HG03565 (cell line): ENCODE data around the gene CDR2.
"Not testable (repeated sequence)": the region's sequence is repeated elsewhere in the genome, so short reads cannot be mapped to it uniquely, and the experiment has no call there.

Source experiments
- ATAC-seq: cut with Tn5 transposase; IDR thresholded peaks from one replicate; pipeline ENCODE4 v1.9.1; 2021; ENCODE audit warnings: mild to moderate bottlenecking, moderate library complexity; ENCODE audit not compliant: unreplicated experiment

CDR2 gene

DNA sequence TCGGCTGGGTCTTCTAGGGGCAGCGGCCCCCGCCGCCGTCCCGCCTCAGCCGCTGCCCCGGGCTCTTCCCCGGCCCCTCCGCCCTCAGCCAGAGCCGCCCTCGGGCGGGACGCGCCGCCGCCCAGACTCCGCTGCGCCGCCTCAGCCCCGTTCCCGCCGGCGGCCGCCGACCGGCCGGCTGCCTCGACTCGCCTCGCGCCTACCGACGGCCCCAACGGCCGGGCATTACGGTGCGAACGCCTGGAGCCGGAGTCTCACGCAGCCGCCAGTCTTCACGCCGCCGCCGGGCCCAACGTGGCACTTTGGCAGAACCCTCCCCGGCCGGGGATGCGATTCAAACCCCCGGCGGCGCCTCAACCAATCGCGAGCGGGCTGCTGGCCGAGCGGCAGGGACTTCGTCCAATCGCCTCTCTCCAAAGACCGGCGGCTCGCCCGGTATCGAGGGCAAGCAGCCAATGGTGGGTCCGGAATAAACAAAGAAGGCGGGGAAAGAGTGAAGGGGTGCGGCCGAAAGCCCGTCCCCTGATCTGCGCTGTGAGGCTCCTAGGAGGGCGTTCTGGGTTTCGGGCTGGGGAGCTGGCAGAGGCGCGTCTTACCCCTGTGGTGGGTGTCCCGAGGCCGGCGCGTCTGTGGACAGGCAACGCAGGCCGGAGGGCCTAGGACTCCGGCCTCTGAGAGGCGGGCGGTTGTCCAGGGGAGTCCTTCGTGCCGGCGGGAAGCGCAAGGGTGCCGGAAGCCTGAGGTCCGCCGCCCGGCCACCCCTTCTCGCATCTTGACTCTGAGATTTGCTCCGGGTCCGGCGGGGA lies at the start of gene CDR2:
TSS of gene CDR2 (minus strand) at position 309 of the 806 bp plus-strand sequence. CDS start 310 bp downstream, outside the sequence.
- peak; percentile 94 for ATAC-seq

GRCh38 chr16:22423716-22424115 lies 49.3 kb upstream of the CDR2 start:
- ATAC-seq = no peak

DNA sequence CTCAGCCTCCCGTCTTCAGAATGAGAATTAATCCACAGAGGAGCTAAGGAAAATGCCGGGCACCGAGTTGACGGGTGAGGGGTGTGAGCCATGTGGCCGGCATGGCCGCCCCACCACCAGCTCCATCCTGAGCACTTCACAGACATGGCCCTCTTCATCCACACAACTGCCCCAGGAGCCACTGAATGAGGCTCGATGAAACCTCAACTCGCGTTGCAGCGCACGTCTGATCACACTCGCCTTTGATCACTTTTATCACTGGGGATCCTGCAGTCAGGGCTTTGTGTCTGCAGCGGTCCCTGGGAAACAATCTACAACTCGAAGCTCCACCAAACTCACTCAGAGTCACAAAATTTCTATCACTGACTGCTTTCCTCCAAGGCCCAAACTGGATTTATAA lies 46.7 kb upstream of the CDR2 start:
- ATAC-seq = no peak

- no peak for ATAC-seq
Observed at GRCh38 chr16:22420606-22421135, 46.3 kb upstream of the CDR2 start.

DNA sequence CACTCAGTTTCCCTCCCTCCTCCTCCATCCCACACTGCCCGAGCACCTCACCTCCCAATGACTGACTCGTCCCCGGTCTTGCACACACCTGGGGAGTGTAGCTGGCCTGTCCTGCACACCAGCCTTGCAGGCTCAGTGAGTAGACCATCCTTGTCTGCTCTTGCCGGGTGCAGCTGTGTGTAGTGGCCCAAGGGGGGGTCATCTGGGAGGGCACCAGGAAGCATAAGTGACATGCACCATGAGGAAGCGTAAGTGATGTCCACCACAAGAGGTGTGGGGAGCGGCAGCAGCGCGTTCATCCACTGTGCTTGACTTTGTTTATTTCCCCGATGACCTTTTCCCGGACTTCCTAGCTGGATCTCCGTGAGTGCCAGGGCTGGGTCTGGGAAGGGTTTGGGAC lies 45.5 kb upstream of the CDR2 start:
- ATAC-seq = no peak

DNA sequence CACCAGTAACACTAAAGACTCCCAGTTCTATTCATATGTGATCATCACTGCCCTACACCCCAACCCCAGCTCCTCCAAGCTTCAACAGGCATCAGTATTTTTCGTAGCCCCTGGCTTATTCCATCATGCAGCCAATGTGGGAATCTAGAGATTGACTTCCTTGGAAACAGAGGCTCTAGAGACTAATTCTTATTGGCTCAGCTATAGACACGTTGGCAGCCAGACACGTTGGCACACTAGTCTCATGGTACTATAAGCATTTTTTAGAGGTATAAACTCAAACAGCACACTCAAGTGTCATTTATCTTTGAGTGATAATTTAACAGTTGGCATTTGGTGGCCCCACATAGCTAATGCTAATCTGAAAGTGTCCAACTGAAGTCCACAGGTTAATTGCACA lies 44.4 kb upstream of the CDR2 start:
- no peak for ATAC-seq

DNA sequence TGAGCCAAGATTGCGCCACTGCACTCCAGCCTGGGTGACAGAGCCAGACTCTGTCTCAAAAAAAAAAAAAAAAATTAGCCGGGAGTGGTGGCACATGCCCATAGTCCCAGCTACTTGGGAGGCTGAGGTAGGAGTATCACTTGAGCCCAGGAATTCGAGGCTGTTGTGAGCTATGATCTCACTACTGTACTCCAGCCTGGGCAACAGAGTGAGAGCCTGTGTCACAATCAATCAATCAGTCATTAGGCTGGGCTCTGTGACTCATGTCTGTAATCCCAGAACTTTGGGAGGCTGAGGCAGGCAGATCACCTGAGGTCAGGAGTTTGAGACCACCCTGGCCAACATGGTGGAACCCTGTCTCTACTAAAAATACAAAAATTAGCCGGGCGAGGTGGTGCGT lies 43.4 kb upstream of the CDR2 start:
- ATAC-seq = not testable (repeated sequence)

DNA sequence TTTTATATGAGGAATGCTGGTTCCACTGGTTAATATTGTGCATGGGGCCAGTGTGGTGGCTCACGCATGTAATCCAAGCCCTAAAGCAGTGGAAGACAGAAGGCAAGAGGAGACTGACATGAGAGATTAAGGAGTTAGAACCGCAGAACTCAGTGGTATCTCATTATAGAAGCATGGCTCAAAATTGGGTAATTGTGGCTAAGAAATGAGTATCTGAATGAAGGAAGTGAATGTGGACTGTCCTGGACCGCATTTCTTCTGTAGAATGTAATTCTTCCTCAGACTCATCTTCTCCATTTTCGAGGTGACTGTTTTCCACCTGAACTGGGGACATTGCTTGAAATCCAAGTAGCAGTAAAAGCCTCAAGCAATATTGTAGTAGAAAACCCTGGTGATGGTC lies 42.6 kb upstream of the CDR2 start:
- no peak for ATAC-seq

DNA sequence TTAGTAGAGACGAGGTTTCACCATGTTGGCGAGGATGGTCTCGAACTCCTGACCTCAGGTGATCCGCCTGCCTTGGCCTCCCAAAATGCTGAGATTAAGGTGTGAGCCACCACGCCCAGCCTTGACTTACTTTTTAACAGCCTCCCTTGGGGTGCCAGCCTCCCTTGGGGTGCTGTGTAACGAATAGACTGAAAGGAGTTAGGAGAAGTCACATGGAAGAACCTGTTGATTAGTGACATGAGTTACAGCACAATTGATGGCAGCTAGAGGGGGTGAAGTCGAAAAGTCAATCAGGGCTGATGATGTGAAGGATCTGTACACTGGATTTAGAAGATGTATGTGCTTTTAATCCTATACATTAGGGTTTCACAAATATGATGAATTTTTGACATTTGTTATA lies 39.4 kb upstream of the CDR2 start:
- ATAC-seq = no peak

DNA sequence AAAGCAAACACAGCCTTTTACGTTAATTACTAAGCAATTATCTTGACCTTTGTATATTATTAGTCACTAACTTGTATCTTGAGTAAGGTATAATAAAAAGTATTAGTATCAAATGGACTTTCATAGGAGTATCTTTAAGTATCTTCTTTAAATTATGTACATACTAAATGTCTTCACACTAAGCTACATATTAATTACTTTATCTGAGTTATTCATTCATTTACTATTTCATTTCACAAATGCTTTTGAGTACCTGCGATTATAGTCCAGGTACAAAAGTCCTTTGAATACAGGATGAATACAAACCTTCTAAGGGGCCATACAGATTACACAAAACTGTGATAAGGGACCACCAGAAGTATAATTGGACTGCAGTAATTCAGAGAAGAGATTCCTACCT lies 33.1 kb upstream of the CDR2 start:
- no peak for ATAC-seq

DNA sequence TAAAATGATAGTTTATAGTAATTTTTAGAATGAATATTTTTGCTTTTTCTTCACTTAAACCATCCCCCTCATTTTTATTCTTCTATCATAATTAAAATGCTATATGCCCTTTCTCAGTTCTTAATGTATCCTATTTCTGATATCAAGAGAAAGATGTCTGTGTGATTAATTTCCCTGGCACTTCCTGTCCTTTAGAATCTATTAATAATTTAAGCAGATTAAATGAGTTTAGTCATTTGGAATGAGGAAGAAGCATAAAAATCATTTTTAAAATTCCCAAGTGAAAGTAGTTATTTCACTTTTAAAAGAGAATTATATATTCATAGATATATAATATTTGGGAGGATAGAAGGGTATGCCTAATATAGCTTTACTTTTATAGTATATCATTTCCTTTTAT lies 27.8 kb upstream of the CDR2 start:
- ATAC-seq = no peak

GRCh38 chr16:22400900-22401299 lies 26.5 kb upstream of the CDR2 start:
- no peak for ATAC-seq

DNA sequence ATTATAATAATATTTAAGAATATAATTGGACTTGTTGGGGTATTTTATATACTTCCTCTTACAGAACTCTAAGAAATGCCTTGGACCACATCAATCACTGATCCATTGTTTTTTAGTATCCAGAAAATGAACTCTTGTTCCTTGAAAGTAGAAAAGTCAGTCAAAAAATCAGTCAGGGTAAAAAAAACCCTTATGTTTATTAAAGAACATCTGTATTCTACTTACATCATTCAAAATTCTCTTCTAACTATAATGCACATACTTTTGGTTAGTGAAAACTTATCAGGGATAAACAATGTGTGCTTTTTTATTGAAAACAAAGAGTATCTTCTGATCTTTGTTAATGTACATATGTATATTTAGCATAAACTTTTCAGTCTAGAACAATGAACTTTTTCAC lies 23.5 kb upstream of the CDR2 start:
- no peak for ATAC-seq

DNA sequence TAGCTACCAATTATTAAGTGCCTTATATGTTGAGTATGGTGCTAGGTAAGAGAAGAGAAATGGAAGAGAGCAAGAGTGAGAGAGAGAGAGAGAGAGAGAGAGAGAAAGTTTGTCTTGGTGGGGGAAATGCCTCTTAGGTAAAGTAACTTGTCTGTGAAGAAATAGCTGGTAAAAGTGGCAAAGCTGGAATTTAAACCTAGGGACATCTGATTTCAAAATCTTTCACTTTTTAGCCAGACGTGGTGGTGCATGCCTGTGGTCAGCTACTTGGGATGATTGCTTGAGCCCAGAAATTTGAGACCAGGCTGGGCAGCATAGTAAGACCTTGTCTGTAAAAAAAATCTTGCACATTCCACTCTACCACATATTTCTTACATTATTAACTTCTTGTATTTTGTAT lies 23.0 kb upstream of the CDR2 start:
- ATAC-seq = no peak

DNA sequence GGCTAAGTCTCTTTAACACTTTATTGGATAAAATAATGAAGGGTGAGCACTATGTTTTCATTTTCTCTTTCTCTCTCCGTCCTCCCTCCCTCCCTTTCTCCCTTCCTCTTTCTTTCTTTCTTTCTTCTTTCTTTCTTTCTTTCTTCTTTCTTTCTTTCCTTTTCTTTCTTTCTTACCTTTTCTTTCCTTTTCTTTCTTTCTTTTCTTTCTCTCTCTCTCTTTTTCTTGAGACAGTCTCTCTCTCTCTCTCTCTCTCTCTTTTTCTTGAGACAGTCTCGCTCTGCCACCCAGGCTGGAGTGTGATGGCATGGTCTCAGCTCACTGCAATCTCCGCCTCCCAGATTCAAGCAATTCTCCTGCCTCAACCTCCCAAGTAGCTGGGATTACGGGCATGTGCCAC lies 21.5 kb upstream of the CDR2 start:
- no peak for ATAC-seq

- ATAC-seq = no peak
Observed at GRCh38 chr16:22394121-22394520, 19.7 kb upstream of the CDR2 start.

DNA sequence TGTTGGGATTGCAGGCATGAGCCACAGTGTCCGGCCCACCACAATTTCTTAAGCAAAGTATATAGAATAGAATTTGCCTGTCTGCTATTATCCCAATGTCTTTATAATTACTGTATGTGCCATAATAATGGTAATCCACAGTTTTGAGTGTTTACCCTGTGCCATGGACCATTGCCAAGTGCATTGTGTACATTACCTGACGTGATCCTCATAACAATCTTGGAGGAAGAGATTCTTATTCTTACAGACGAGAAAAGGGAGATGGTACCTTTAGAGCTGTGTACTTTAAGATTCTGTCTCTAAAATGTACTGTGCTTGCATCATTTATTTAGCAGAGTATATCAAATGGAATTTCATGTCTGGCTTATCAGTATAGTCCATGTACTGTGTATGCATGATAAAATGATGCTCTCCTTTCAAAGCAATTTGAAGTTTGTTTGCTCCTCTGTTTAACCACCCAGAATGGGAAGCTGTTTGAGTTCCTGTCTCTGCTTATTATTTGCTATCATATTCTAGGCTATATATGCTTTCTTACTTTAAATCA lies 13.8 kb upstream of the CDR2 start:
- ATAC-seq = no peak

DNA sequence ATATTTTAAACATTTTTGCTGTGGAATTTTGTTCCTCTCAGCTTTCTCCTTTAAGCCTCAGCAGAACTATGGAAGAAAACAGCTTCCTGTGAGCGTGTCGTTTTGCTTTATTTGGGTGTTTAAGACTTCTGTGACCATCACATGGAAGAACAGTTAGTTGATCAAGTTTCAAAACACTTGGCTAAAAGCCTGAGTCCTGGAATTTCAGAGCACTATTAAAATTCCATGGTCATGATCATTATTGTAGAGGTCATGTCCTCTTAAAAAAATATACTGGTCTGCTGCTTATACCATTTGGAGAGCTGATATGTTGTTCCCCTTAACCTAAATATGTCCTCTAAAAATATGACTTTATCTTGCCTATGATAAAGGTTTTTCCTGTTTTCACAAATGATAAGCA lies 12.6 kb upstream of the CDR2 start:
- no peak for ATAC-seq

DNA sequence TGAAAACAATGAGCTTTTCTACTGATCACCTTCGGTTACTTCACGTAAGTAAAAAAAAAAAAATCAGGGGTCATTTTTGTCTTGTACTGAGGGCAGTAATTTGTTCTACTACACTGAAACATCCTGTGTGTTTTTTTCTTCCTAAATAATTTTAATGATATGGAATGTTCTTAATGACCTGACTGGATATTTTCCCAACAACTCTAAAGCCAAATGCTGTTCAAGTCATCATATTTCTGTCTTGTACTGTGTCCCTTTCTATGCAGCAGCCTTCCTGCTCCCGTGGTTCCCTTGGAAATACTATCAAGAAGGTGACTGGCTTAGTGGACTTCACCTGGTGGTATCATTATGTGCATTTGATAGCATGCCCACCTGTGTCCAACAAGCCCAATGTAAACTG lies 10.8 kb upstream of the CDR2 start:
- no peak for ATAC-seq

DNA sequence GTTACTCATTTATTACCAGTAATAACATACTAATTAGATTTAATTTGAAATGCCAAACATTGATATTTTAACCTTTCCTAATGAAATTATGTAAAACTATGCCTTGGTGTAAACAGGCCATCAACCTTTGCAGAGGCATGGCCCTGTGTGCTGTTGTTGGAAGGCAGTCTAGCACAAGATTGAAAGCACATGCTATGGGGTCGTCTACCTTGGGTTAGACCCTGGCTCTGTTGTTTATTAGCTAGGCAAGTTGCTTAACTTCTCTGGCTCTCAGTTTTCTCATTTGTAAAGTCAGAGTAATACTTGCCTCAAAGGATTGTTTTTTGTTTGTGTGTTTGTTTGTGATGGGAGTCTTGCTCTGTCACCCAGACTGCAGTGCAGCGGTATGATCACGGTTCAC lies 9.4 kb upstream of the CDR2 start:
- no peak for ATAC-seq

DNA sequence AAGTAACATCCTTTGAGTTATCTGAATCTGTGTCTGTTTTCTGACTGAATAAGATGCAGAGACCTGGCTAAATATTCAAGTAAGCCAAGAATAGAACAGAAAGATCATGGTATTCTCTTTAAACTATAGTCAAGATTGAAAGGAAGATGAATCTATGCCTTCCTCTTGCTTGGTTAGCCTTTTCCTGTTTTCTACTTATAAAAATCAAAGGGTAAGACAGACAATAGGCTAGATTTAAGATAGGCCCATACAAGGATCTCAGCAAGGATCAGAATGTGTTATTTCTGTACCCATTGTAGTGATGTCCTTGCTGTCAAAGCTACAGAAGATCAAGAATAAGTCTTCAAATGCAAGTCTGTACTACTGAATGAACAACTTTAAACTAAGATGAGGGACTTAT lies 7.0 kb upstream of the CDR2 start:
- ATAC-seq = no peak

- no peak for ATAC-seq
Observed at GRCh38 chr16:22380529-22380928, 6.1 kb upstream of the CDR2 start.

DNA sequence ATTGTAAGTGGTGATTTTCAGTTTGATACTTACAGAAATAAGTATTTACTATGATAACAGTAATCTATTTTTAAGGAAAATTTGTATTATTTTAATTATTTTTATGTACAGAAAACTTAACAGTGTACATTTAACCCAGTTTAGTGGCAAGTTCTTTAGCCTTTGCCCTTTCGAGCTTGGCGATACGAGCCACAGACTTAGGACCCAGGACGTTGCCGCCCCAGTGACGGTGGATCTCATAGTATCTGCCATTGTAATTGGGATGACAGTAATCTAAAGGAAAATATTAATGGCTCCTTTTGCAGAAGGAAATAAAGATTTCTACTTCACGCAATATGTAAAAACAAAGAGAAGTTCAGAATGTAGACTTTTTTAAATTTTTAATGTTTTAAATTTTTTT lies 5.2 kb upstream of the CDR2 start:
- ATAC-seq = no peak
